Measurements from ENCODE around the gene UGT1A8.
"Not testable (repeated sequence)": the region's sequence is repeated elsewhere in the genome, so short reads cannot be mapped to it uniquely, and the experiment has no call there.

Gene UGT1A8

GRCh38 chr2:233643128-233643527 is 25.7 kb downstream of the UGT1A8 start:
- peak; percentile 27 for DNase-seq

GRCh38 chr2:233646033-233646432 is 28.6 kb downstream of the UGT1A8 start:
- DNase-seq = not testable (repeated sequence)

- no peak for DNase-seq
Measured at GRCh38 chr2:233650981-233651380, 33.5 kb downstream of the UGT1A8 start.

DNA sequence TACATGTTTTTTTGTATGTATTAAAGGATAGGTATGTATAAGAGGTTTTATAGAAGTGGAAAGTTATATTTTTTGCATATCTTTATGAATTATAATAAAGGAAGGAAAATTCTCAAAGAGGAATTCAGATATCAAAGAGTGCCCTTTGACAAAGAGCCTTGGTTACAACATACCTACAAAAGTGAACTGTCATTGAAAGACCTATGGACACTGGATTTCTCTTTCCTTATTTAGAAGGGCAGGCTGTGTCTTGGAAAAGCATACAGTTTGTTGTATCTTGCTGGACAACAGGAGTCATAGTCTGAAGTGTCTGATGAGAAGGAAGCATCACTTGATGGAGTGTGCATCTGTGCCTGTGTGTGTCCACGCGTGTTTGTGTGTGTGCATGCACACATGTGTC is 34.0 kb downstream of the UGT1A8 start:
- DNase-seq = no peak

DNA sequence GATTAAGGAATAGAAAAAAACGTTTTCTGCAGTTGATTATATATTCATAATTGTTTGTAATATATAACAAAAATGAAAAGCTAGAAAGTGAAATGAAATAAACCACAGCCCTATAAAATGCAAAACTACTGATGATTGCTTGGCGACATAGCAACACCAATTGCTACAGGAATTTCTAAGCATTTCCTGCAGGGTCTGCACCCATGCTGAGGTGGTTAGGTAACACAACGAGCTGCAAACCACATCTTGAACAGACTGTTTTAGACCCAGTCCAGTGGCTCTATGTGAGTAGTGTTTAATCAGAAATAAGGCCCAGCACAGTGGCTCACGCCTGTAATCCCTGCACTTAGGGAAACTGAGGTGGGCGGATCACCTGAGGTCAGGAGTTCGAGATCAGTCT is 37.1 kb downstream of the UGT1A8 start:
- DNase-seq = no peak

GRCh38 chr2:233655043-233655442 is 37.6 kb downstream of the UGT1A8 start:
- no peak for DNase-seq

GRCh38 chr2:233655943-233656342 is 38.5 kb downstream of the UGT1A8 start:
- DNase-seq = not testable (repeated sequence)

DNA sequence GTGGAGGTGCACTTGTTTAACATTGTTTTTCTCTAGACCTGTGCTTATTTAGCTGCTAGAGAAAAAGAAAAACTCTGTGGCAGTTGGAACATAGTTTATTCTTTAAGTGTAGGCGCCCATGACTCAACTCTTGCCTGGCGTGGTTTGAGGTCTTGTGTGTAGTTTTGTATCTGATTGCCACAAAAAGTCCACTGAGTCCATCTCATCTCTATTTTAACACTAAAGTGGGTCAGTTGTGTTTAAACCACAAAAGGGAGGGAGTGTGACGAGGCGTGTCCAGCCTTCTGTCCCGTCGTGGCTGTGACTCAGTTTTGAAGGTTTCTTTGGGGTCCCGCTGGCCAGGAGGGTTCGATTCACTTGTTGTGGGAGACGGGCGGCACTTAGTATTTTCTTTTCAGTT is 39.0 kb downstream of the UGT1A8 start:
- peak; percentile 4 for DNase-seq

DNA sequence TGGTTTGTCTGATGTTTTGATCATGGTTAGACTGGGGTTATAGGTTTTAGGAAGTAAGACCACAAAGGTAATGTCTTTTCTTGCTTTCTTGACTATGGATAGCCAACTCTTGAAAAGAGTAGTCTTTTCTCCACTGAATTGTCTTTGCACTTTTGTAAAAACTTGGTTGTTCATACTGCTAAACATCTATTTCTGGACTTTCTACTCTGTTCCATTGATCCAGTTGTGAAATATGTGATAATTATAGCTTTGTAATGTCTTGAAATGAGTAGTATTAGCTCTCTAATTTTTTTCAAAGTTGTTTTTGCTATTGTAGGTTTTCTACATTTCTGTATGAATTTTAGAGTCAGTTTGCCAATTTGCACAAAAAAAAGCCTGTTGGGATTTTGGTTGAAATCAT is 41.2 kb downstream of the UGT1A8 start:
- no peak for DNase-seq

DNA sequence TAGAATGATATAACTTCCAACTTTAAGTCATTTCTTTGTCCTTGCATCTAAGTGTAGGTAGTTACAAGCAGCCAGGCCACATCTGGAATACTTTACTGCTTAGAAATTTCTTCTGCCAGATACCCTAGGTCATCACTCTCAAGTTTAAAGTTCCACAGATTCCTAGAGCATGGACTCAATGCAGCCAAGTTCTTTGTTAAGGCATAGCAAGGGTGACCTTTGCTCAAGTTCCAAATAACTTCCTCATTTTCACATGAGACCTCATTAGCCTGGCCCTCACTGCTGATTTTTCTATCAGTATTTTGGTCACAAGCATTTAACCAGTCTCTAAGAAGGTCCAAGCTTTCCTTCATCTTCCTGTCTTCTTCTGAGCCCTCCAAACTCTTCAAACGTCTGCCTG is 46.5 kb downstream of the UGT1A8 start:
- no peak for DNase-seq

GRCh38 chr2:233668605-233669260 is 51.3 kb downstream of the UGT1A8 start:
- DNase-seq = no peak

DNA sequence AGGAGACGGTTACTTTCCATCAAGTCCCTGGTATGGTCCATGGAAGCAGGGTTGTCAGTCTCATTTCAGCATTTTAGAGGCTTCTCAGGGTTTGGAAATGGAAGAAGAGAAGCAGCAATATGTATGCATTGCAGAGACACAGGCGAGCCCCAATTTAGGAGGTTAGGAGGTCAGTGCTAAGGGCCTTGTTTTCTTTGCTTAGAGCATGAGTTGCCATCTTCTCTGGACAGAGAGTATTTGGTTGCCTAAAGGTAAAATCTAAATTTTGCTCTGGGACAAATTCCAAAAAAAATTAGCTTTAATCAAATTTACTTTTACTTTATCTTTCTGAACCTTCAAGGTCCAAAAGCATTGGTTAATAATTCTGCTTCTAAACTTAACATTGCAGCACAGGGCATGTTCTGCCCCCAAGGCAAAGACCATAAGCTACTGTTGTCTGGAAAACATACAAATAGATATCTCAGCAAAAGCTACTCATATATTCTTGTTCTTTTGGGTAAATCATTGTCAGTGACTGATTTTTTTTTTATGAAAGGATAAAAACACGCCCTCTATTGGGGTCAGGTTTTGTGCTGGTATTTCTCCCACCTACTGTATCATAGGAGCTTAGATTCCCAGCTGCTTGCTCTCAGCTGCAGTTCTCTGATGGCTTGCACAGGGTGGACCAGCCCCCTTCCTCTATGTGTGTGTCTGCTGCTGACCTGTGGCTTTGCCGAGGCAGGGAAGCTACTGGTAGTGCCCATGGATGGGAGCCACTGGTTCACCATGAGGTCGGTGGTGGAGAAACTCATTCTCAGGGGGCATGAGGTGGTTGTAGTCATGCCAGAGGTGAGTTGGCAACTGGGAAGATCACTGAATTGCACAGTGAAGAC is 54.1 kb downstream of the UGT1A8 start, which contains the start of gene UGT1A9:
Gene UGT1A9 (plus strand): TSS at position 609 of the 872 bp plus-strand sequence. CDS start 37 bp downstream, at position 646.
- no peak for DNase-seq

- DNase-seq = no peak
Measured at GRCh38 chr2:233672886-233673285, 55.5 kb downstream of the UGT1A8 start.

GRCh38 chr2:233673896-233674295 is 56.5 kb downstream of the UGT1A8 start:
- DNase-seq = no peak

DNA sequence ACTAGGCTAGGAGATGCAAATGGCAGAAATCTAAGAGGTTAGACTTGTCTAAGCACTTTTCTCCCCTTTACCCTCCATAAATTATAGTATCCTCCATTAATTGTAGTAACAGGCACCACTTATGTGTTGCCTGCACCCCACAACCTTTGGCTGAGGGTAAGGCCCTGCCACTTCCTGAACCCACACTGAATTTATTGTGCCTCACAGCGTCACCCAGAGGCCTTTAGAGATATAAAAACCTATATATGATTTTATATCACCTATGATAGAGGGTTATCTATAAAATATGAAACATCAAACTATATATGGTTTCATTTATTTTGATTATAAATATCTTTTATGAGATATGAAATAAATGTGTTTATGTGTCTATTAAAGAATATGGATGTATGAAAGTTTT is 56.9 kb downstream of the UGT1A8 start:
- no peak for DNase-seq

DNA sequence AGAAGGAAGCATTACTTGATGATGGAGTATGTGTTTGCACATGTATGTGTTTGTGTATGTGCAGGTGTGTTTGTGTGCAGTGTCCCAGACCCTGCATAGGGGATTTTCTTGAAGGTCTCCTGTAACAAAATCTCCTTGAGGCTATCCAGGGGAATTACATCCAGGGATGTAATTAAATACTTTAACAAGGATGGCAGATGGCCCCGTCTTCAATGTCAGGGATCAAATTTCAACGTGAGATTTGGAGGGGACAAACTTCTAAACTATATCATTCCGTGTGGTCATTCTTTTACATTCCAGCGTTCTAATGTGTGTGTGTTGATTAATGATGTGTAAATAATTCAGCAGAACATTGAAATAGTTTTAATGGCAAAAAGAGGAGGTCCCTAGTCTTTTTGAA is 57.6 kb downstream of the UGT1A8 start:
- no peak for DNase-seq

- DNase-seq = no peak
Measured at GRCh38 chr2:233676046-233676445, 58.6 kb downstream of the UGT1A8 start.

DNA sequence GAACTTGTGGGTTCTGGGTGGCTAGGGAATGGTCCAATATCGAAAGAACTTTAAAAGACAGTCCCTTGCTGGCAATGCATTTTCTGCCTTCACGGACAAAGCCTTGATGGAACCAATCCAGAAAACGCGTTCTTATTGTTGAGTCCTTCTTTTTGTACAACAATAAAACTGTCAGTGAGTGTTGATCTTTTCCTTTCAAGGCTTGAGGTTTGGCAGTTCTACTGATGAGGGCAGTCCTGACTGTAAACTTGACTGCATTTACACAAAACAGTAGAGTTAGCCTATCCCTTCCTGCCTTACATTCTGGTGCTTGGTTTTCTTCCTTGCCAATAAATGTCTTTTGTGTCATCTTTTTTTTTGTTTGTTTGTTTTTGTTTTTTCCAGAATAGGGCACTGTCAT is 61.8 kb downstream of the UGT1A8 start:
- no peak for DNase-seq

GRCh38 chr2:233680361-233681045 is 63.1 kb downstream of the UGT1A8 start:
- no peak for DNase-seq

DNA sequence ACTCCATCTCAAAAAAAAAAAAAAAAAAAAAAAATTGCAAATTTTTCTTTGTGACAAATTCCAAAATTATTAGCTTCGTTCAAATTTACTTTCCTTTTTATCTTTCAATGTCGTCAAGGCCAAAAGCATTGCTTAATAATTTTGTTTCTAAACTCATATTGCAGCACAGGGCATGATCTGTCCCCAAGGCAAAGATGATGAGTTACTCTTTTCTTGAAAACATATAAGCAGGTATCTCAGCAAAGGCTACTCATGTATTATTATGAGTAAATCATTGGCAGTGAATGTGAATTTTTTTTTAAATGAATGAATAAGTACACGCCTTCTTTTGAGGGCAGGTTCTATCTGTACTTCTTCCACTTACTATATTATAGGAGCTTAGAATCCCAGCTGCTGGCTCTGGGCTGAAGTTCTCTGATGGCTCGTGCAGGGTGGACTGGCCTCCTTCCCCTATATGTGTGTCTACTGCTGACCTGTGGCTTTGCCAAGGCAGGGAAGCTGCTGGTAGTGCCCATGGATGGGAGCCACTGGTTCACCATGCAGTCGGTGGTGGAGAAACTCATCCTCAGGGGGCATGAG is 64.2 kb downstream of the UGT1A8 start, which contains the start of gene UGT1A7:
Gene UGT1A7 (plus strand): TSS at position 381 of the 579 bp plus-strand sequence. CDS start 37 bp downstream, at position 418.
- DNase-seq = no peak

GRCh38 chr2:233684640-233685039 is 67.2 kb downstream of the UGT1A8 start:
- no peak for DNase-seq

GRCh38 chr2:233686928-233687327 is 69.5 kb downstream of the UGT1A8 start:
- peak; percentile 51 for DNase-seq

DNA sequence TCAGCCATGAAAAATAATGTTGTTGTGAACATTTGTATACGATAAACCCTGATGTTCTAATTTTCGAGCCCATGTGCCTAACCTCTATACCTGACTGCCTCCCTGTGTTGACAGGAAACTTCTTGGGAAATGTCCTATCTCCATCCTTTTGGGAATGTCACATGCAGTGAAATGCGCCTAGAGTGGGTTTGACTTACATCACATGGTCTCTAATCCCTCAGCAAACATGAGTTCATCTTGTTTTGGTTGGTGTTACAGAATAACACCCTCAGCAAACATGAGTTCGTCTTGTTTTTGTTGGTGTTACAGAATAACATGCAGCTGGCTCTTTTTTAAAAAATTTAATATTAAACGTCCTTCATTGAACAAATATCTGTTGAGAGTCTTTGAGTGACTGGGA is 70.9 kb downstream of the UGT1A8 start:
- no peak for DNase-seq
